IMR-90 (cell line): ENCODE results near the gene NPAS3.

Source experiments
- CEBPB ChIP-seq: IDR thresholded peaks from 2 replicates; pipeline ENCODE4 v1.6.1; 2012; ENCODE audit warnings: low read depth, low read length, improper control_type of control experiment
- RAD21 ChIP-seq: IDR thresholded peaks from 2 replicates; pipeline ENCODE4 v1.6.1; 2012; ENCODE audit warnings: low read length, improper control_type of control experiment
- TF ChIP-seq, protein P1 (sequence below): fragments of 150-350 bp; IDR thresholded peaks from 2 replicates; pipeline ENCODE4 v1.6.1; 2017; ENCODE audit warnings: mild to moderate bottlenecking, antibody characterized with exemption, low read length, low read depth
- TF ChIP-seq, protein P2 (sequence below): conservative IDR thresholded peaks from 2 replicates; pipeline ENCODE4 v1.5.1; 2012; ENCODE audit warnings: mild to moderate bottlenecking, low read depth, low read length, improper control_type of control experiment

DNA sequence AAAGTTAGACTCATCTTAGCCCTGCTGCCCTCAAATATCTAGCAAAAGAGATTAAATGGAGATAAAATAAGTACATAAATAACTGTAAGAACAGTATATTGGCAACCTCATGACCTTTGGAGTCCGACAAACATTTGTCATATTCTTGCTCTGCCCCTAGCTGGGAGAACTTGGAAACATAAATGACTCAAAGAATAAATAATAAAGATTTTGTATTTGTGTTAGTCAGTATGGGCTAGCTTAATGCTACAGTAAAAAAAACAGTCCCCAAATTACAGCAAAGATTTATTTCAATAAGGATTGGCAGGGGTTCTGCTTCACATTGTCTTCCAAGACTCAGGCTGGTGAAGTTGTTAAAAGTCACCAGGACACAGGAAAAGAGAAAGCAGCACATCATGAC lies 791.5 kb downstream of the NPAS3 start:
- TF ChIP-seq RAD21 (no peak), CEBPB (no peak)
- TF ChIP-seq, protein P1, sequence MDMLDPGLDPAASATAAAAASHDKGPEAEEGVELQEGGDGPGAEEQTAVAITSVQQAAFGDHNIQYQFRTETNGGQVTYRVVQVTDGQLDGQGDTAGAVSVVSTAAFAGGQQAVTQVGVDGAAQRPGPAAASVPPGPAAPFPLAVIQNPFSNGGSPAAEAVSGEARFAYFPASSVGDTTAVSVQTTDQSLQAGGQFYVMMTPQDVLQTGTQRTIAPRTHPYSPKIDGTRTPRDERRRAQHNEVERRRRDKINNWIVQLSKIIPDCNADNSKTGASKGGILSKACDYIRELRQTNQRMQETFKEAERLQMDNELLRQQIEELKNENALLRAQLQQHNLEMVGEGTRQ: no peak
- TF ChIP-seq, protein P2, sequence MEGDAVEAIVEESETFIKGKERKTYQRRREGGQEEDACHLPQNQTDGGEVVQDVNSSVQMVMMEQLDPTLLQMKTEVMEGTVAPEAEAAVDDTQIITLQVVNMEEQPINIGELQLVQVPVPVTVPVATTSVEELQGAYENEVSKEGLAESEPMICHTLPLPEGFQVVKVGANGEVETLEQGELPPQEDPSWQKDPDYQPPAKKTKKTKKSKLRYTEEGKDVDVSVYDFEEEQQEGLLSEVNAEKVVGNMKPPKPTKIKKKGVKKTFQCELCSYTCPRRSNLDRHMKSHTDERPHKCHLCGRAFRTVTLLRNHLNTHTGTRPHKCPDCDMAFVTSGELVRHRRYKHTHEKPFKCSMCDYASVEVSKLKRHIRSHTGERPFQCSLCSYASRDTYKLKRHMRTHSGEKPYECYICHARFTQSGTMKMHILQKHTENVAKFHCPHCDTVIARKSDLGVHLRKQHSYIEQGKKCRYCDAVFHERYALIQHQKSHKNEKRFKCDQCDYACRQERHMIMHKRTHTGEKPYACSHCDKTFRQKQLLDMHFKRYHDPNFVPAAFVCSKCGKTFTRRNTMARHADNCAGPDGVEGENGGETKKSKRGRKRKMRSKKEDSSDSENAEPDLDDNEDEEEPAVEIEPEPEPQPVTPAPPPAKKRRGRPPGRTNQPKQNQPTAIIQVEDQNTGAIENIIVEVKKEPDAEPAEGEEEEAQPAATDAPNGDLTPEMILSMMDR: no peak
